ENCODE data around the gene CDKL5. TPM values are rescaled to one million over a fixed set of nuclear protein-coding genes. Genes with fewer than 3 reads are reported as not detected.

Gene CDKL5
- total RNA-seq, 1 donor = 3.7 TPM

- TF ChIP-seq, protein P1, sequence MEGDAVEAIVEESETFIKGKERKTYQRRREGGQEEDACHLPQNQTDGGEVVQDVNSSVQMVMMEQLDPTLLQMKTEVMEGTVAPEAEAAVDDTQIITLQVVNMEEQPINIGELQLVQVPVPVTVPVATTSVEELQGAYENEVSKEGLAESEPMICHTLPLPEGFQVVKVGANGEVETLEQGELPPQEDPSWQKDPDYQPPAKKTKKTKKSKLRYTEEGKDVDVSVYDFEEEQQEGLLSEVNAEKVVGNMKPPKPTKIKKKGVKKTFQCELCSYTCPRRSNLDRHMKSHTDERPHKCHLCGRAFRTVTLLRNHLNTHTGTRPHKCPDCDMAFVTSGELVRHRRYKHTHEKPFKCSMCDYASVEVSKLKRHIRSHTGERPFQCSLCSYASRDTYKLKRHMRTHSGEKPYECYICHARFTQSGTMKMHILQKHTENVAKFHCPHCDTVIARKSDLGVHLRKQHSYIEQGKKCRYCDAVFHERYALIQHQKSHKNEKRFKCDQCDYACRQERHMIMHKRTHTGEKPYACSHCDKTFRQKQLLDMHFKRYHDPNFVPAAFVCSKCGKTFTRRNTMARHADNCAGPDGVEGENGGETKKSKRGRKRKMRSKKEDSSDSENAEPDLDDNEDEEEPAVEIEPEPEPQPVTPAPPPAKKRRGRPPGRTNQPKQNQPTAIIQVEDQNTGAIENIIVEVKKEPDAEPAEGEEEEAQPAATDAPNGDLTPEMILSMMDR (IDR thresholded peaks at IDR 0.05; ENCODE audit: insufficient read depth, low read length) = no peak
- no peak overlapping the region for H3K4me3 ChIP-seq (ENCODE audit: low read depth, low read length)
- peak; percentile 51 for DNase-seq (ENCODE audit: low read depth)
These were observed 192.0 kb downstream of the CDKL5 start for GRCh38 chrX:18617407-18617750.

- TF ChIP-seq, protein P1 (IDR thresholded peaks at IDR 0.05; ENCODE audit: insufficient read depth, low read length) = no peak
- H3K4me3 ChIP-seq (ENCODE audit: low read depth, low read length) = no peak overlapping the region
These were observed 193.9 kb downstream of the CDKL5 start for GRCh38 chrX:18619288-18619687.

GRCh38 chrX:18620349-18620748 is 194.9 kb downstream of the CDKL5 start:
- TF ChIP-seq, protein P1 (IDR thresholded peaks at IDR 0.05; ENCODE audit: insufficient read depth, low read length) = no peak
- no peak for DNase-seq (ENCODE audit: low read depth)
- H3K4me3 ChIP-seq (ENCODE audit: low read depth, low read length) = no peak overlapping the region

More at GRCh38 chrX:18619288-18619687, 193.9 kb downstream of the CDKL5 start:
- no peak for DNase-seq (ENCODE audit: low read depth)

DNA sequence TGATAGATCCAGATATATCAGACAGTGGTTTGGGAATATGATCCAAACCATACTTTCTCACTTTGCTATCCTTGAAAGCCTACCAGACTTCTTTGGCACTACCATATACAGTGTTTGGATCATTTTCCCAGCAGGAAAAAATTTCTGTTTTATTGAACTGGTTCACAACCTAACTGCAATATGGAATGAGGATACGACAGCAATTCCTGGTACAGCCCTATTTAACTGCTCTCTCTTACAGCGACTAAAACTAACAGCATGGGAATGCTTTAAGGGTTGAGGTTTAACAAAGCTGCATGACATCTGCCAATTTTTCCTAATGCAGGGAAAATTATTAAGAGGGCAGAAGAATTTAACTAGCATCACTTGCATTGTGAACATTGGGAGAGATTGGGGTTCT is 199.2 kb downstream of the CDKL5 start:
- DNase-seq (ENCODE audit: low read depth) = no peak
- TF ChIP-seq, protein P1 (IDR thresholded peaks at IDR 0.05; ENCODE audit: insufficient read depth, low read length) = no peak
- H3K4me3 ChIP-seq (ENCODE audit: low read depth, low read length) = no peak overlapping the region

- TF ChIP-seq, protein P1 (IDR thresholded peaks at IDR 0.05; ENCODE audit: insufficient read depth, low read length) = no peak
- no peak for DNase-seq (ENCODE audit: low read depth)
- no peak overlapping the region for H3K4me3 ChIP-seq (ENCODE audit: low read depth, low read length)
These were observed 205.5 kb downstream of the CDKL5 start for GRCh38 chrX:18630934-18631333.

GRCh38 chrX:18638398-18638797 is 213.0 kb downstream of the CDKL5 start:
- no peak for DNase-seq (ENCODE audit: low read depth)
- H3K4me3 ChIP-seq (ENCODE audit: low read depth, low read length) = no peak overlapping the region
- TF ChIP-seq, protein P1 (IDR thresholded peaks at IDR 0.05; ENCODE audit: insufficient read depth, low read length) = no peak

GRCh38 chrX:18639280-18639679 is 213.9 kb downstream of the CDKL5 start:
- H3K4me3 ChIP-seq (ENCODE audit: low read depth, low read length) = no peak overlapping the region
- TF ChIP-seq, protein P1 (IDR thresholded peaks at IDR 0.05; ENCODE audit: insufficient read depth, low read length) = no peak
- DNase-seq (ENCODE audit: low read depth) = no peak
